Posterior vena cava (tissue), 2 donors: ENCODE measurements around the gene ZNF577. TPM values are rescaled to one million over a fixed set of nuclear protein-coding genes. Genes with fewer than 3 reads are reported as not detected.

Experiments used
- DNase-seq: peaks from one replicate; pipeline ENCODE4 v3.0.0-alpha.2; 2020; ENCODE audit warnings: low spot score
- intact Hi-C, 2 donors: fragments of 100-400 bp; cut with DNase I; formaldehyde crosslinking; loops; one replicate each; pipeline versions ENCODE4 v1.14.1 to v1.14.2; 2022 to 2023
- total RNA-seq, 2 donors: library from RNA; stranded (reverse); fragmentation: NEBNext Ultra II Directional; extraction: Animal tissue kit (Norgen Biotek cat#: 25700); gene quantifications; one replicate each; pipeline ENCODE4 v1.2.1, GENCODE V29; 2021
- donor health status: DM: yes; HTN: yes; CAD: no.
- donor health status: DM: yes; HTN: yes; CAD: no.

The ZNF577 gene
- total RNA-seq, 2 donors from 2014 or later: 9.3 to 10.0 TPM

- DNase-seq: no peak
- intact Hi-C loops: no loop called here
These were observed 2.2 kb upstream of the ZNF577 start for GRCh38 chr19:51889934-51890333.

DNA sequence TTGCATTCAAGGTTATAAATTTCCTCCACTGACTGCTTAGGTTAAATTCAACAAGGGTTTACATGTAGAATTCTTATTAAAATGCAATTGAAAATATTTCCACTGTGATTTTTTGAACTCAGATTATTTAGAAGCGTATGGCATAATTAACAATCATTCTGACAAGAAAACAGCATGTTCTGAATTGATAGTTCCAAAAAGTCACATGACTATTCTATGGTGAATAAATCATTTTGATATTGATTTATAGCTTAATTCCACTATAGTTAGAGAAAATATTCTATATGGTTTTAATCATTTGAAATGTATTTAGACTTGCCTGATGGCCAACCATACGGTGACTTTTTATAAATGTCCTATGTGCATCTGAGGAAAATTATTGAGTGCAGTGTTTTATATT lies 3.0 kb downstream of the ZNF577 start:
- DNase-seq: no peak
- intact Hi-C loops: no loop called here

GRCh38 chr19:51882518-51882917 lies 5.2 kb downstream of the ZNF577 start:
- intact Hi-C loops: no loop called here
- DNase-seq: no peak

- intact Hi-C loops: loop anchor here in 1 of 2 donors (5.0 kb wide), 1 partner anchor 1044 kb away; no protein-coding TSS in a partner anchor
- no peak for DNase-seq
These were observed 14.7 kb downstream of the ZNF577 start for GRCh38 chr19:51873097-51873496.

DNA sequence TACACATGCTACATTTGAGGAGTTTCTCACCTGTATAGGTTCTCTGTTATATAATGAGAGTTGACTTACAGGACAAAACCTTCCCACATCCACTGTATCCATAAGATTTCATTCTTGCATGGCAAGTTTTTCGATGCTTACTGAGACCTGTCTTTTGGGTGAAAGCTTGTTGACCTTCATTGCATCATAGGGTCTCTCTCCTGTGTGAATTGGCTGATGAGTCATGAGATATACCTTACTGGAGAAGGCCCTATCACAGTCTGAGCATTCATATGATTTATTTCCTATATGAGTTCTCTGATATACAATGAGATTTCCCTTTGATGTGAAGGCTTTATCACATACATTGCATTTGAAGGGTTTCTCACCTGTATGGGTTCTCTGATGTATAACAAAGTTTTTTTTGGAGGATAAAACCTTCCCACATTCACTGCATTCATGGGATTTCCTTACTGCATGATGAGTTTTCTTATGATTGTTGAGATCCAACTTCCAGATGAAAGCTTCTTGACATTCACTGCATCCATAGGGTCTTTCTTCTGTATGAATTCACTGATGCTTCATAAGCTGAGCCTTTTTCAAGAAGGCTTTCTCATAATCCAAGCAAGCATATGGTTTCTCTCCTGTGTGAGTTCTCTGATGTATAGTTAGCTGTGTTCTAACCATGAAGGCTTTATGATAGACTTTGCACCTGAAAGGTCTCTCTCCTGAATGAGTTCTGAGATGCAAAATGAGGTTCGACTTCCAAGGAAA lies 25.7 kb downstream of the ZNF577 start:
- no peak for DNase-seq

DNA sequence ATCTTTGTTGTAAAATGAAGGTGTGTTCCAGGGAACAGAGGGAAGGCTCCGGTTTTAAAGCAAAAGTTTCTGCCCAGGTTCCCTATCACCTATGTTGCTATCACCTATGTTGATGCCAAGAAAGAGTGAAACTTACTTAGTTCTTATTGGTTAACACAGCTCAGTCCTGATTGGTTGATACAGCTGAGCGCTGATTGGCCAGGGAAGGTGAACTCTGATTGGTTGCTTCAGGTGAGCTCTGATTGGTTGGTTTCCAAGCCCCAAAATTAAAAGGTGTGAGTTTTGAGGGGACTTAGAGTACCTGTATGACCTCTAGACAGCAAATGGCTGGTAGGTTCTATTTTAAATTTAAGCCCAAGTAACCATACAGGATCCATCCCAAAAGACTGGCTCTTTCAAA lies 50.6 kb downstream of the ZNF577 start:
- intact Hi-C loops: no loop called here
- no peak for DNase-seq

More for the DNA sequence above, 25.7 kb downstream of the ZNF577 start:
- intact Hi-C loops: no loop called here

DNA sequence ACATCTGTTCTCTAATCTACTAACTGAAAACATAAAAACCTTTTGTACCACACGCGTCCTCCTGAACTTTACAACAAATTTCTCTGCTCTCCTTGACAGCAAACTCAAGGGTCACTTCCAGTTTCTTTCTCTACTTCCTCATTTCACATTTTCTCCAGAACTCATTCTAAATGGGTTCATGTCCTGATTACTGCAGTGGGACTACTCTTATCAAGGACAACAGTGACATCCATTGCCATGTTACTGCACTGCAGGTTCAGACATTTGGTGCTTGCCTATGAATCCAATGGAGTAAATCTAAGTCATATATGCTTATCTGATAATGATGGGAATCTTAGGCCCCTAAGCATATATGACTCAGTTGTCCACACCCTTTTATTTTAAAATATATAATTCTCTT lies 57.5 kb downstream of the ZNF577 start:
- DNase-seq: no peak

DNA sequence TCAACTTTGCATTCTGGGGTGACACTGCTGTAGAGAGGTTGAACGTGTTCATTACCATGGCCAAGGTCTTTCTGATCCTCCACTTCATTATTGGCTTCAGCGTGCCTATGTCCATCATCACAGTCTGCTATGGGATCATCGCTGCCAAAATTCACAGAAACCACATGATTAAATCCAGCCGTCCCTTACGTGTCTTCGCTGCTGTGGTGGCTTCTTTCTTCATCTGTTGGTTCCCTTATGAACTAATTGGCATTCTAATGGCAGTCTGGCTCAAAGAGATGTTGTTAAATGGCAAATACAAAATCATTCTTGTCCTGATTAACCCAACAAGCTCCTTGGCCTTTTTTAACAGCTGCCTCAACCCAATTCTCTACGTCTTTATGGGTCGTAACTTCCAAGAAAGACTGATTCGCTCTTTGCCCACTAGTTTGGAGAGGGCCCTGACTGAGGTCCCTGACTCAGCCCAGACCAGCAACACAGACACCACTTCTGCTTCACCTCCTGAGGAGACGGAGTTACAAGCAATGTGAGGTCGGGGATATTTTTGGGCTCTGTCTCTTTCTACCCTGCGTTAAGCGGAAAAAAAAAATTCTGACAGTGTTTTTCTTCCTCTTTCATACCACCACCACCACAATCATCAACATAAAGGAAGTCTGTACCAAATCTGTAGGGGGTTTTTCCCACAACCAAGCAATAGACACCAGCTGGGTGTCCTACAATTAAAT lies 63.3 kb downstream of the ZNF577 start:
- intact Hi-C loops: no loop called here
- DNase-seq: no peak

More for the DNA sequence above, 57.5 kb downstream of the ZNF577 start:
- intact Hi-C loops: no loop called here

DNA sequence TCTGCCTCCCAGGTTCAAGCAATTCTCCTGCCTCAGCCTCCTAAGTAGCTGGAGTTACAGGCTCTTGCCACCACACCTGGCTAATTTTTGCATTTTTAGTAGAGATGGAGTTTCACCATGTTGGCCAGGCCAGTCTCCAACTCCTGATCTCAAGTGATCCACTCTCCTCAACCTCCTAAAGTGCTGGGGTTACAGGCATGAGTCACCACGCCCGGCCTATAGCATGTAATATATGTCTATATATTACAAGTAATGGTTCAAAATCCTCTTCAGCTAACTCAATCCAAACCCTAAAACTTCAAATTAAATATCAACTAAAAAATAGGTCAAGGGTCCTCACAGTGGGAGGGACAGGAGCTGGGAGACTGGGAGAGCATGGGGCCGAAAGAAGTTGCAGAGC lies 64.8 kb downstream of the ZNF577 start:
- no peak for DNase-seq
- intact Hi-C loops: no loop called here

GRCh38 chr19:51822325-51822724 lies 65.4 kb downstream of the ZNF577 start:
- intact Hi-C loops: no loop called here
- no peak for DNase-seq

GRCh38 chr19:51821921-51822320 lies 65.8 kb downstream of the ZNF577 start:
- no peak for DNase-seq
- intact Hi-C loops: no loop called here

DNA sequence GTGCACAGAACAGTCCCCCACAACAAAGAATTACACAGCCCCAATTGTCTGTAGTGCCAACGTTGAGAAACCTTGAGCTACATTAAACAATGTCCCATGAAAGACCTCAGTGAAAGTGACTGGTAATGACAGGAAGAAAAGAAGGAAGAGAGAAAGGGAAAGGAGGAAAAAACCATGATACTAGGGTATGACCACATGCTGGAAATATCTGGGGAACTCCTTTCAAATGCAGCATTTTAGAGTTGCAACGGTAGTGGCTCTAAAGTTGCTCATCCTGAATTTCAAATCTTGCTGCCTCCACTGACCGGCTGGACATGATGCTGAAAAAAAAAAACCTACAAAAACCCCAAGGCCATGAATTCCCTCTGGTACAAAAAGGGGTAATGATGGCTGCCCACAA lies 66.3 kb downstream of the ZNF577 start:
- intact Hi-C loops: no loop called here

More for the DNA sequence above, 66.3 kb downstream of the ZNF577 start:
- no peak for DNase-seq

Other genes starting within 250 kb of the ZNF577 start
- 10 to 100 TPM in 1 of 2 donors, 1 to 10 TPM in 1; 4.8 to 10.3 TPM for gene SIGLEC14, start 241.1 kb downstream of the ZNF577 start, total RNA-seq
- gene SPACA6, start 194.6 kb downstream of the ZNF577 start, total RNA-seq: 10 to 100 TPM; 22.7 to 22.9 TPM
- gene HAS1, start 164.0 kb downstream of the ZNF577 start, total RNA-seq: 1 to 10 TPM; 3.8 to 6.7 TPM
- 10 to 100 TPM; 24.0 to 38.3 TPM for gene FPR1, start 136.1 kb downstream of the ZNF577 start, total RNA-seq
- 1 to 10 TPM; 1.7 to 6.9 TPM for gene FPR2, start 126.8 kb downstream of the ZNF577 start, total RNA-seq
- gene FPR3, start 92.8 kb downstream of the ZNF577 start, total RNA-seq: 10 to 100 TPM; 14.5 to 15.0 TPM
- gene ZNF649, start 17.1 kb upstream of the ZNF577 start, total RNA-seq: 10 to 100 TPM; 13.1 to 13.9 TPM
- 1 to 10 TPM; 6.7 to 7.0 TPM for gene ZNF613, start 39.5 kb upstream of the ZNF577 start, total RNA-seq
- 10 to 100 TPM; 11.2 to 12.1 TPM for gene ZNF350, start 98.9 kb upstream of the ZNF577 start, total RNA-seq
- gene ZNF615, start 120.3 kb upstream of the ZNF577 start, total RNA-seq: 10 to 100 TPM; 12.4 to 13.4 TPM
- 1 to 10 TPM; 7.6 to 9.8 TPM for gene ZNF614, start 140.4 kb upstream of the ZNF577 start, total RNA-seq
- gene ZNF432, start 160.9 kb upstream of the ZNF577 start, total RNA-seq: 10 to 100 TPM; 12.5 to 18.1 TPM
- gene ZNF841, start 207.8 kb upstream of the ZNF577 start, total RNA-seq: 10 to 100 TPM; 25.5 to 29.0 TPM